Ovary (tissue), 9 donors: ENCODE results near the gene LRRC10B. TPM values are rescaled to one million over a fixed set of nuclear protein-coding genes. Genes with fewer than 3 reads are reported as not detected.

Source experiments
- DNase-seq, 5 donors: peaks; one replicate each; pipeline ENCODE4 v3.0.0-alpha.2; 2019 to 2020
- H3K27ac ChIP-seq, 2 donors: fragments of 200-600 bp; one replicate each; pipeline versions ENCODE4 v1.5.1 to v1.8.0; 2019 to 2022
- H3K27me3 ChIP-seq: fragments of 200-600 bp; one replicate; pipeline ENCODE4 v1.8.0; 2022
- H3K36me3 ChIP-seq: fragments of 200-600 bp; sonication (generic); one replicate; pipeline ENCODE4 v1.5.1; 2019
- H3K4me1 ChIP-seq: one replicate; pipeline ENCODE4 v1.8.1; 2013; ENCODE audit warnings: mild to moderate bottlenecking, moderate library complexity; ENCODE audit not compliant: insufficient read depth
- H3K4me3 ChIP-seq: fragments of 200-600 bp; sonication (generic); one replicate; pipeline ENCODE4 v1.5.1; 2017
- H3K9me3 ChIP-seq, 2 donors: fragments of 200-600 bp in 1 of 2; sonication (generic) in 1 of 2; one replicate each; pipeline versions ENCODE4 v1.5.1 to v1.8.1; 2013 to 2019; ENCODE audit warnings: mild to moderate bottlenecking in 1 of 2, moderate library complexity in 1 of 2
- EP300 ChIP-seq: sonication (generic); formaldehyde crosslinking; IDR thresholded peaks from one replicate; pipeline ENCODE4 v1.6.1; 2017; ENCODE audit warnings: antibody characterized with exemption
- POLR2A ChIP-seq: fragments of 450-650 bp; IDR thresholded peaks from one replicate; pipeline ENCODE4 v1.6.1; 2017; ENCODE audit warnings: antibody characterized with exemption, mild to moderate bottlenecking, moderate library complexity
- WGBS, 3 donors: extraction: QIAGEN DNeasy Blood & Tissue Kit in 1 of 3; methylation state at CpG; one replicate each; pipeline versions ENCODE4 v1.1.5 to v1.1.7; 2013 to 2017; 5-methylcytosine and 5-hydroxymethylcytosine counted together
- intact Hi-C, 4 donors: fragments of 100-400 bp; cut with DNase I; formaldehyde crosslinking; loops; one replicate each; pipeline versions ENCODE4 v1.11.0 to v1.15.1; 2022 to 2023
- polyA plus RNA-seq, 2 donors: library from polyadenylated mRNA; stranded (reverse); fragments of 200-250 nt in 1 of 2; fragments of 350-450 nt in 1 of 2; fragmentation: Illumina TruSeq in 1 of 2; extraction: RNeasy Lipid Tissue Mini Kit (QIAGEN cat#74804) in 1 of 2; gene quantifications; one replicate each; pipeline ENCODE4 v1.2.3, GENCODE V29; 2013 to 2014
- total RNA-seq, 7 donors: library from RNA; depleted of rRNA in 2 of 7; stranded (reverse); fragments of >200 nt in 2 of 7; fragmentation: NEBNext Ultra II Directional in 3 of 7; extraction: Animal tissue kit (Norgen Biotek cat#: 25700) in 3 of 7; gene quantifications; one replicate each; pipeline versions ENCODE4 v1.1.0 to v1.2.4, GENCODE V29; 2016 to 2023
- TF ChIP-seq, protein P1 (sequence below), 3 donors: fragments of 450-650 bp in 2 of 3; fragments of 200-600 bp in 1 of 3; IDR thresholded peaks; one replicate each; pipeline versions ENCODE4 v1.5.1 to v1.8.0; 2016 to 2022; ENCODE audit warnings: antibody characterized with exemption in 3 of 3, mild to moderate bottlenecking in 1 of 3
- donor health status: DM: no; HTN: no; CAD: no; lungs with moderate emphysema.
- donor health status: DM: no; HTN: no; CAD: no.
- donor health status: Bipolar disorder and iron deficiency.
- donor health status: DM: yes; HTN: yes; CAD: no.
- donor health status: DM: no; HTN: no; CAD: no.
- donor health status: DM: yes; HTN: yes; CAD: no.

Gene LRRC10B
- total and polyA plus RNA-seq, 9 donors = 0.45 to 23.0 (median 1.4) TPM

GRCh38 chr11:61482513-61482912 lies 26.0 kb upstream of the LRRC10B start:
- TF ChIP-seq, protein P1, sequence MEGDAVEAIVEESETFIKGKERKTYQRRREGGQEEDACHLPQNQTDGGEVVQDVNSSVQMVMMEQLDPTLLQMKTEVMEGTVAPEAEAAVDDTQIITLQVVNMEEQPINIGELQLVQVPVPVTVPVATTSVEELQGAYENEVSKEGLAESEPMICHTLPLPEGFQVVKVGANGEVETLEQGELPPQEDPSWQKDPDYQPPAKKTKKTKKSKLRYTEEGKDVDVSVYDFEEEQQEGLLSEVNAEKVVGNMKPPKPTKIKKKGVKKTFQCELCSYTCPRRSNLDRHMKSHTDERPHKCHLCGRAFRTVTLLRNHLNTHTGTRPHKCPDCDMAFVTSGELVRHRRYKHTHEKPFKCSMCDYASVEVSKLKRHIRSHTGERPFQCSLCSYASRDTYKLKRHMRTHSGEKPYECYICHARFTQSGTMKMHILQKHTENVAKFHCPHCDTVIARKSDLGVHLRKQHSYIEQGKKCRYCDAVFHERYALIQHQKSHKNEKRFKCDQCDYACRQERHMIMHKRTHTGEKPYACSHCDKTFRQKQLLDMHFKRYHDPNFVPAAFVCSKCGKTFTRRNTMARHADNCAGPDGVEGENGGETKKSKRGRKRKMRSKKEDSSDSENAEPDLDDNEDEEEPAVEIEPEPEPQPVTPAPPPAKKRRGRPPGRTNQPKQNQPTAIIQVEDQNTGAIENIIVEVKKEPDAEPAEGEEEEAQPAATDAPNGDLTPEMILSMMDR (IDR thresholded peaks at IDR 0.05) = no peak
- intact Hi-C loops = loop anchor here in 1 of 4 donors (2.0 kb wide), 1 partner anchor 28 kb away; no protein-coding TSS in a partner anchor
- Histone ChIP-seq H3K9me3 (no peaks in the 10 kb centered on the region), H3K36me3 (no peaks in the 10 kb centered on the region), H3K27ac (no peak overlapping the region), H3K4me1 (no peaks in the 10 kb centered on the region), H3K4me3 (no peak overlapping the region), H3K27me3 (no peaks in the 10 kb centered on the region)
- DNase-seq = no peak
- 30 to 40% (median 31%) methylated on average over 7 of the region's 7 CpGs for WGBS, 3 donors

- TF ChIP-seq POLR2A (no peak), EP300 (no peak)
- TF ChIP-seq, protein P1 (IDR thresholded peaks at IDR 0.05) = no peak
- Histone ChIP-seq H3K27me3 (no peaks in the 10 kb centered on the region), H3K4me3 (no peak overlapping the region), H3K9me3 (no peaks in the 10 kb centered on the region), H3K4me1 (peaks cover 8% of the 10 kb centered on the region), H3K36me3 (no peaks in the 10 kb centered on the region), H3K27ac (no peak overlapping the region)
- intact Hi-C loops = no loop called here
- 68 to 74% (median 69%) methylated on average over 11 of the region's 11 CpGs for WGBS, 3 donors
- DNase-seq = no peak
Observed at GRCh38 chr11:61484541-61484940, 24.0 kb upstream of the LRRC10B start.

DNA sequence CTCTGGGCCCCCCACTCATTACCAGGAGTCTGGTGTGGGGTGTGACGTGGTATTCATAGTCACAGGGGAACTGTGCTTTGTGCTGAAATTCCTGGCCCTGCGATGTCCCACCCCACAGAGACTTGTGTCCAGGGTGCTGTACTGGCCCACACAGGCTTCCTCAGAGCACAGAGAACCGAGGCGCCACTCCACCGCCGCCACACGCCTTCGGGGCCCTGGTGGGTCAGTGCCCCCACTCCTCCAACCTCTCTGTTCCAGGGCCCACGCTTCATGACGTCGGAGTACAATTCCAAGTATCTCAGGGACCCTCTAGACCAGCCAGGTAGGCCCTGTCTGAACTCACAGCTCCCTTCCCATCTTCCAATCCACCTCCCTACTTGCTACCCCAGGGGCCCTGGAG lies 23.5 kb upstream of the LRRC10B start:
- no peak overlapping the region for H3K27ac ChIP-seq
- DNase-seq = no peak
- H3K27me3 ChIP-seq = no peaks in the 10 kb centered on the region
- H3K9me3 ChIP-seq = no peaks in the 10 kb centered on the region
- 91 to 94% (median 93%) methylated on average over 11 of the region's 11 CpGs for WGBS, 3 donors
- H3K36me3 ChIP-seq = no peaks in the 10 kb centered on the region
- intact Hi-C loops = no loop called here
- TF ChIP-seq EP300 (no peak), POLR2A (no peak)
- TF ChIP-seq, protein P1 (IDR thresholded peaks at IDR 0.05) = no peak
- no peak overlapping the region for H3K4me3 ChIP-seq
- peaks cover 14% of the 10 kb centered on the region for H3K4me1 ChIP-seq

GRCh38 chr11:61486011-61486620 lies 22.4 kb upstream of the LRRC10B start:
- intact Hi-C loops = no loop called here
- Histone ChIP-seq H3K4me3 (no peak overlapping the region), H3K4me1 (peaks cover 18% of the 10 kb centered on the region), H3K36me3 (no peaks in the 10 kb centered on the region), H3K27me3 (no peaks in the 10 kb centered on the region), H3K9me3 (no peaks in the 10 kb centered on the region), H3K27ac (no peak overlapping the region)
- no peak for TF ChIP-seq POLR2A
- TF ChIP-seq EP300 = no peak
- TF ChIP-seq, protein P1 (IDR thresholded peaks at IDR 0.05) = no peak
- 90 to 93% (median 91%) methylated on average over 6 of the region's 6 CpGs for WGBS, 3 donors
- DNase-seq = no peak
